Measurements from ENCODE around the gene SPPL2B. TPM values are rescaled to one million over a fixed set of nuclear protein-coding genes. Genes with fewer than 3 reads are reported as not detected.

Gene SPPL2B
- total RNA-seq, 1 donor from 2014 or later = 95.7 TPM

DNA sequence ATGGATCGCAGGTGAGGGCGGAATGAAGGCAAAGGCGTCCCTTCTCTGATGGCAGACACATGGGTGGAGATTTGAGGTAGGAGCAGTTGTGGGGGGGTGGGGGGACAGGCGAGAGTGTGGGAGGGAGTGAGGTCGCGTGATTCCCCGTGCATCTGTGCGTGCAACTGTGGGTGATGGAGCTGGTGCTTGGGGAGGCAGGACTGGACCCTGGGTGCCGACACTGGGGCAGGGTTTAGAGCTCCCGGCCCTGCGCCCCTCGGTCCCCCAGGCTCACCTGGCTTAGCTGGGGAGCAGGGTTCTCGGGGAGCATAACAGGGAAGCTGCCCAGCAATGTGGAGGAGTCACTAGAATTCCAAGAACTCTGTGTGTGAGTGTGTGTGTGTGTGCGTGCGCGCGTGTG is 34.9 kb downstream of the SPPL2B start:
- Histone ChIP-seq H3K9me3 (no peaks in the 10 kb centered on the region), H3K27ac (no peak overlapping the region), H3K27me3 (peaks cover 16% of the 10 kb centered on the region), H3K4me1 (no peaks in the 10 kb centered on the region), H3K4me3 (no peak overlapping the region), H3K36me3 (no peaks in the 10 kb centered on the region)
- intact Hi-C loops (cut with DNase I) = no loop called here
- no peak for DNase-seq (ENCODE audit: low spot score in 2 of 2)
- TF ChIP-seq, protein P1, sequence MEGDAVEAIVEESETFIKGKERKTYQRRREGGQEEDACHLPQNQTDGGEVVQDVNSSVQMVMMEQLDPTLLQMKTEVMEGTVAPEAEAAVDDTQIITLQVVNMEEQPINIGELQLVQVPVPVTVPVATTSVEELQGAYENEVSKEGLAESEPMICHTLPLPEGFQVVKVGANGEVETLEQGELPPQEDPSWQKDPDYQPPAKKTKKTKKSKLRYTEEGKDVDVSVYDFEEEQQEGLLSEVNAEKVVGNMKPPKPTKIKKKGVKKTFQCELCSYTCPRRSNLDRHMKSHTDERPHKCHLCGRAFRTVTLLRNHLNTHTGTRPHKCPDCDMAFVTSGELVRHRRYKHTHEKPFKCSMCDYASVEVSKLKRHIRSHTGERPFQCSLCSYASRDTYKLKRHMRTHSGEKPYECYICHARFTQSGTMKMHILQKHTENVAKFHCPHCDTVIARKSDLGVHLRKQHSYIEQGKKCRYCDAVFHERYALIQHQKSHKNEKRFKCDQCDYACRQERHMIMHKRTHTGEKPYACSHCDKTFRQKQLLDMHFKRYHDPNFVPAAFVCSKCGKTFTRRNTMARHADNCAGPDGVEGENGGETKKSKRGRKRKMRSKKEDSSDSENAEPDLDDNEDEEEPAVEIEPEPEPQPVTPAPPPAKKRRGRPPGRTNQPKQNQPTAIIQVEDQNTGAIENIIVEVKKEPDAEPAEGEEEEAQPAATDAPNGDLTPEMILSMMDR (IDR thresholded peaks at IDR 0.05) = no peak

DNA sequence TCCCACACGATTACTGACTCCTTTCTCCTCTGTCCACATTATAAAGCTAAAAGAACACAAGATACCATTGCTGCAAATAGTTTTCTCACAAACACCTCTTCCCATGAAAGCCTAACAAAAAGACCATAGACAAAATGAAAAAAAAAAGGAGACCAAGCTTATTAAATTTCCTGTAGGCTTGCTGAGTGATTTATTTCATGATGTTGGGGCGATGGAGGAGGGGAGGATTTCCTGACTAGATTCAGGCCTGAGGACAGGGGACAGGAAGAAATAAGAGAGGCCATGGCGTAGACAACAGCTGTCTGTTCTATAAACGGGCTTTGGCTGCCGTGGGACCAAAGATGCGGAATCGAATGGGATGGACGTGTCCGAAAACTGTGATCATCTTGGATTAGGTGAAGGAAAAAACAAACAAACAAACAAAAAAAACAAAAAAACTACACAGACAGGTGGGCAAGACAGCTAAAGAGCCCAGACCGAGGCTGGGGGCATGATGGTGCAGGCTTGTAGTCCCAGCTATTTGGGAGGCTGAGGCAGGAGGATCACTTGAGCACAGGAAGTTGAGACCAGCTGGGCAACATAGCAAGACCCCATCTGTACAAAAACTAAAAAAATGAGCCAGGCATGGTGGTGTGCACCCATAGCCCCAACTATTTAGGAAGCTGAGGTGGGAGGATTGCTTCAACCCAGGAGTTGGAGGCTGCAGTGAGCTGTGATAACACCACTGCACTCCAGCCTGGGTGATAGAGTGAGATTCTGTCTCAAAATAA is 36.9 kb downstream of the SPPL2B start:
- intact Hi-C loops (cut with DNase I) = no loop called here
- DNase-seq (ENCODE audit: low spot score in 2 of 2) = no peak
- Histone ChIP-seq H3K4me3 (no peak overlapping the region), H3K4me1 (no peaks in the 10 kb centered on the region), H3K27ac (no peak overlapping the region), H3K27me3 (peaks cover 8% of the 10 kb centered on the region), H3K36me3 (no peaks in the 10 kb centered on the region), H3K9me3 (no peaks in the 10 kb centered on the region)
- TF ChIP-seq, protein P1 (IDR thresholded peaks at IDR 0.05) = no peak

DNA sequence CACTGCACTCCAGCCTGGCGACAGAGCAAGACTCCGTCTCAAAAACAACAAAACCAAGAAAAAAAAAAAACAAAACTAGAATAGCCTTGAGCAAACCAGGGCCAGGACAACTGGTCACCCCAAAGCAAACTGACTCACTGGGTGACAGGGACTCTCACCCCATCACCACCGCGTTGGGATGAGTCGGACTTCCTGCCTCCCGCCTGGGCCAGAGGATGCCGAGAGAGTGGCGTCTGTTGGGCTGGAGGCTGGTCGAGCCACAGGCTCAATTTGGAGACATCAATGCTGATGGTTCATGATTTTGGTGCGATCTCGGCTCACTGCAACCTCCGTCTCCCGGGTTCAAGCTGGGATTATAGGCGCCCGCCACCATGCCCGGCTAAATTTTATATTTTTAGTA is 43.2 kb downstream of the SPPL2B start:
- DNase-seq (ENCODE audit: low spot score in 2 of 2) = no peak
- no peak overlapping the region for H3K4me3 ChIP-seq
- intact Hi-C loops (cut with DNase I) = no loop called here
- H3K27me3 ChIP-seq = no peaks in the 10 kb centered on the region
- no peaks in the 10 kb centered on the region for H3K4me1 ChIP-seq
- H3K9me3 ChIP-seq = no peaks in the 10 kb centered on the region
- H3K27ac ChIP-seq = no peak overlapping the region
- H3K36me3 ChIP-seq = no peaks in the 10 kb centered on the region
- TF ChIP-seq, protein P1 (IDR thresholded peaks at IDR 0.05) = no peak

DNA sequence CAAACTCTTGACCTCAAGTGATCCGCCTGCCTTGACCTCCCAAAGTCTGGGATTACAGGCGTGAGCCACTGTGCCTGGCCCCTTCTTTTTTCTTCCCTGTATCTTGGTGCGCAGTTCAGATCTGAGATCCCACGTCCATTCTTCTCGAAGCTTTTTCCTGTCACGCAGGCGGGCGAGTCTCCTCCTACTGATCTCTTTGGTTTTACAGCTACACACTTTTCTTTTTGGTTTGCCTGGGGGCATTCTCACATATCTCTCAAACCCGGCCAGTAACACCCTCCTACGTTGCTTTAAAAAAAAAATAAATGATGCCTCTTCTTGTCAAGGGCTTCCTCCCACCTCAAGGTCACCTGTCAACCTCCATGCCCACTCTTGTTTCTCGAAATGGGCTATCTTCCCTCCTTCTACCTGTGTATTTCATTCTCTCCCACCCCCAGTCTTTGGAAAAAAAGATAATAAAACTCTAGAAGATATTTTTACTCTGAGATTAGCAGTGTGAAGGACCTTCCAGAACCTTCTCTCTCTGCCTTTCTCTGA is 43.7 kb downstream of the SPPL2B start:
- Histone ChIP-seq H3K27me3 (no peaks in the 10 kb centered on the region), H3K9me3 (no peaks in the 10 kb centered on the region), H3K4me1 (no peaks in the 10 kb centered on the region), H3K36me3 (no peaks in the 10 kb centered on the region), H3K4me3 (no peak overlapping the region), H3K27ac (no peak overlapping the region)
- TF ChIP-seq, protein P1 (IDR thresholded peaks at IDR 0.05) = no peak
- intact Hi-C loops (cut with DNase I) = no loop called here
- DNase-seq (ENCODE audit: low spot score in 2 of 2) = no peak

DNA sequence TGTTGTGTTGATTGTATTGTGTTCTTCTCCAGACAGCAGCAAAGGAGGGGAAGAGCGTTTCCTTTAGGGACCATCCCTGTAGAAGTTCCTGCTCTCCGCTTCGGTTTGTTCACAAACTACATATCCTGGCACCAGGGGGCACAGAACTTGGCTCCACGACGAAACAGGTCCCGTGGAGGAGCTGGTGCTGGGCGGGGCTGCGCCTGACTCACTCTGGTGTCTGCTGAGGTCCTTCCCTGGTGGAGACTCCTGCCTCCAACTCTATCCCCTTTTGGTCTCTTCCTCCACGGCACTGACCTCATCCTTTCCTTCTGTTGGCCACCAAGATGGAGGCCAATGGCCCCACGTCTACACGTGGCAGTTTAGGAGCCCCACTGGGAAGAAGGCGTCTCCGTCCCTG is 46.3 kb downstream of the SPPL2B start:
- intact Hi-C loops (cut with DNase I) = no loop called here
- Histone ChIP-seq H3K27ac (no peak overlapping the region), H3K9me3 (no peaks in the 10 kb centered on the region), H3K4me1 (no peaks in the 10 kb centered on the region), H3K27me3 (no peaks in the 10 kb centered on the region), H3K4me3 (no peak overlapping the region), H3K36me3 (no peaks in the 10 kb centered on the region)
- TF ChIP-seq, protein P1 (IDR thresholded peaks at IDR 0.05) = no peak
- no peak for DNase-seq (ENCODE audit: low spot score in 2 of 2)
